Mesendoderm (in vitro differentiated cells): Measurements from ENCODE around the gene ERBIN.
"Not testable (repeated sequence)": the region's sequence is repeated elsewhere in the genome, so short reads cannot be mapped to it uniquely, and the experiment has no call there.

Experiments used
- DNase-seq: peaks from one replicate; pipeline ENCODE4 v3.0.0; 2013
- H2AK5ac ChIP-seq: 2 replicates; pipeline ENCODE4 v1.6.1; 2013; ENCODE audit warnings: low read length, inconsistent platforms
- H2BK120ac ChIP-seq: 2 replicates; pipeline ENCODE4 v1.6.1; 2013; ENCODE audit warnings: low read depth, mild to moderate bottlenecking, low read length, moderate library complexity, mixed read lengths
- H2BK15ac ChIP-seq: replicated peaks from 2 replicates; pipeline ENCODE4 v1.6.1; 2013; ENCODE audit warnings: low read depth, mild to moderate bottlenecking, moderate library complexity
- H2BK5ac ChIP-seq: 2 replicates; pipeline ENCODE4 v1.6.1; 2013; ENCODE audit warnings: low read length, inconsistent platforms
- H3K18ac ChIP-seq: 2 replicates; pipeline ENCODE4 v1.6.1; 2013; ENCODE audit warnings: mild to moderate bottlenecking, low read length, mixed read lengths
- H3K23ac ChIP-seq: one replicate; pipeline ENCODE4 v1.6.1; 2013; ENCODE audit warnings: low read length
- H3K27ac ChIP-seq: 2 replicates; pipeline ENCODE4 v1.5.1; 2013; ENCODE audit warnings: low read depth, mild to moderate bottlenecking, inconsistent platforms, low read length, moderate library complexity
- H3K27me3 ChIP-seq: 2 replicates; pipeline ENCODE4 v1.6.1; 2013; ENCODE audit warnings: low read length, control low read depth, mild to moderate bottlenecking, inconsistent platforms; ENCODE audit not compliant: insufficient read depth, poor library complexity
- H3K36me3 ChIP-seq: 2 replicates; pipeline ENCODE4 v1.6.1; 2013; ENCODE audit warnings: low read length, inconsistent platforms; ENCODE audit not compliant: control insufficient read depth, insufficient read depth
- H3K4ac ChIP-seq: one replicate; pipeline ENCODE4 v1.6.1; 2013; ENCODE audit warnings: low read depth, mild to moderate bottlenecking, low read length, moderate library complexity
- H3K4me1 ChIP-seq: 2 replicates; pipeline ENCODE4 v1.6.1; 2013; ENCODE audit warnings: low read depth, low read length, inconsistent platforms; ENCODE audit not compliant: control insufficient read depth
- H3K4me2 ChIP-seq: 2 replicates; pipeline ENCODE4 v1.6.1; 2013; ENCODE audit warnings: low read length
- H3K4me3 ChIP-seq: 2 replicates; pipeline ENCODE4 v1.5.1; 2013; ENCODE audit warnings: mild to moderate bottlenecking, low read length
- H3K56ac ChIP-seq: one replicate; pipeline ENCODE4 v1.6.1; 2013; ENCODE audit warnings: low read length
- H3K79me1 ChIP-seq: 2 replicates; pipeline ENCODE4 v1.6.1; 2013; ENCODE audit warnings: low read length, inconsistent platforms
- H3K79me2 ChIP-seq: 2 replicates; pipeline ENCODE4 v1.6.1; 2013; ENCODE audit warnings: mild to moderate bottlenecking, low read length; ENCODE audit not compliant: control insufficient read depth, insufficient read depth
- H3K9ac ChIP-seq: 2 replicates; pipeline ENCODE4 v1.6.1; 2013; ENCODE audit warnings: low read length, inconsistent platforms
- H4K5ac ChIP-seq: one replicate; pipeline ENCODE4 v1.6.1; 2013; ENCODE audit warnings: low read length
- H4K8ac ChIP-seq: one replicate; pipeline ENCODE4 v1.6.1; 2013; ENCODE audit warnings: low read depth, mild to moderate bottlenecking, control low read depth, low read length, moderate library complexity
- whole genome bisulfite sequencing: extraction: QIAGEN DNeasy Blood & Tissue Kit; methylation state at CpG from one replicate; pipeline ENCODE4 v1.1.7; 2013; ENCODE audit warnings: low lambda C conversion rate, missing lambda C conversion rate; ENCODE audit not compliant: insufficient coverage; ENCODE audit errors: extremely low coverage; 5-methylcytosine and 5-hydroxymethylcytosine counted together

ERBIN gene

GRCh38 chr5:65912311-65912710 lies 14.1 kb upstream of the ERBIN start:
- WGBS: no CpG with 5 or more reads among the region's 3 CpGs
- Histone ChIP-seq H3K9ac (no peak overlapping the region), H2BK120ac (no peak overlapping the region), H3K23ac (no peak overlapping the region), H3K36me3 (no peaks in the 10 kb centered on the region), H4K8ac (no peak overlapping the region), H2AK5ac (no peak overlapping the region), H3K4ac (no peak overlapping the region), H3K56ac (no peak overlapping the region), H3K4me3 (no peak overlapping the region), H2BK15ac (no peak overlapping the region), H3K27ac (no peak overlapping the region), H3K79me2 (no peaks in the 10 kb centered on the region), H3K4me1 (no peaks in the 10 kb centered on the region), H3K4me2 (no peak overlapping the region), H2BK5ac (no peak overlapping the region), H4K5ac (no peak overlapping the region), H3K18ac (no peak overlapping the region), H3K79me1 (no peaks in the 10 kb centered on the region), H3K27me3 (no peaks in the 10 kb centered on the region)
- no peak for DNase-seq

- Histone ChIP-seq H4K8ac (no peak overlapping the region), H2AK5ac (no peak overlapping the region), H3K4ac (no peak overlapping the region), H3K23ac (no peak overlapping the region), H3K4me1 (no peaks in the 10 kb centered on the region), H3K79me2 (no peaks in the 10 kb centered on the region), H3K9ac (no peak overlapping the region), H3K27ac (no peak overlapping the region), H3K36me3 (no peaks in the 10 kb centered on the region), H4K5ac (no peak overlapping the region), H2BK120ac (no peak overlapping the region), H3K56ac (no peak overlapping the region), H3K79me1 (no peaks in the 10 kb centered on the region), H2BK5ac (no peak overlapping the region), H3K4me3 (no peak overlapping the region), H3K27me3 (no peaks in the 10 kb centered on the region), H3K4me2 (no peak overlapping the region), H2BK15ac (no peak overlapping the region), H3K18ac (no peak overlapping the region)
- DNase-seq: no peak
- no CpG with 5 or more reads among the region's 3 CpGs for WGBS
Measured at GRCh38 chr5:65913519-65913918, 12.9 kb upstream of the ERBIN start.

- DNase-seq: no peak
- no peaks in the 10 kb centered on the region for H3K27me3 ChIP-seq
- H4K8ac ChIP-seq: no peak overlapping the region
- H3K36me3 ChIP-seq: no peaks in the 10 kb centered on the region
- H3K4me1 ChIP-seq: no peaks in the 10 kb centered on the region
- H3K4me2 ChIP-seq: no peak overlapping the region
- H4K5ac ChIP-seq: no peak overlapping the region
- no peak overlapping the region for H2BK120ac ChIP-seq
- H3K23ac ChIP-seq: no peak overlapping the region
- H3K79me1 ChIP-seq: no peaks in the 10 kb centered on the region
- no peak overlapping the region for H2BK5ac ChIP-seq
- H2AK5ac ChIP-seq: no peak overlapping the region
- no peak overlapping the region for H3K27ac ChIP-seq
- H3K4me3 ChIP-seq: no peak overlapping the region
- no peak overlapping the region for H3K9ac ChIP-seq
- no peak overlapping the region for H3K18ac ChIP-seq
- H3K79me2 ChIP-seq: no peaks in the 10 kb centered on the region
- no CpG with 5 or more reads among the region's 3 CpGs for WGBS
- H2BK15ac ChIP-seq: no peak overlapping the region
- H3K4ac ChIP-seq: no peak overlapping the region
- no peak overlapping the region for H3K56ac ChIP-seq
Measured at GRCh38 chr5:65914641-65915196, 11.7 kb upstream of the ERBIN start.

- not testable (repeated sequence) for H2BK15ac ChIP-seq, H3K9ac ChIP-seq, H3K56ac ChIP-seq, H2BK5ac ChIP-seq, H3K36me3 ChIP-seq, H2BK120ac ChIP-seq, H3K79me1 ChIP-seq, H4K5ac ChIP-seq, DNase-seq, H3K27ac ChIP-seq, H3K4me1 ChIP-seq, H3K79me2 ChIP-seq, H3K4me3 ChIP-seq, H3K18ac ChIP-seq, H3K4ac ChIP-seq, H3K4me2 ChIP-seq, H2AK5ac ChIP-seq, H3K27me3 ChIP-seq, H3K23ac ChIP-seq, H4K8ac ChIP-seq
- WGBS: no CpG with 5 or more reads among the region's 6 CpGs
Measured at GRCh38 chr5:65915661-65916060, 10.7 kb upstream of the ERBIN start.

- Histone ChIP-seq H3K79me1 (no peaks in the 10 kb centered on the region), H4K5ac (no peak overlapping the region), H3K79me2 (no peaks in the 10 kb centered on the region), H2BK5ac (no peak overlapping the region), H3K36me3 (no peaks in the 10 kb centered on the region), H3K9ac (no peak overlapping the region), H4K8ac (no peak overlapping the region), H2BK15ac (no peak overlapping the region), H3K27me3 (no peaks in the 10 kb centered on the region), H3K56ac (no peak overlapping the region), H2AK5ac (no peak overlapping the region), H3K27ac (no peak overlapping the region), H3K18ac (no peak overlapping the region), H3K4me3 (no peak overlapping the region), H3K23ac (no peak overlapping the region), H2BK120ac (no peak overlapping the region), H3K4me1 (no peaks in the 10 kb centered on the region), H3K4me2 (no peak overlapping the region), H3K4ac (no peak overlapping the region)
- no peak for DNase-seq
- WGBS: no CpG with 5 or more reads among the region's 3 CpGs
Measured at GRCh38 chr5:65916066-65916465, 10.3 kb upstream of the ERBIN start.

- no peaks in the 10 kb centered on the region for H3K27me3 ChIP-seq
- H4K8ac ChIP-seq: no peak overlapping the region
- no peak overlapping the region for H3K23ac ChIP-seq
- no peaks in the 10 kb centered on the region for H3K79me1 ChIP-seq
- H2AK5ac ChIP-seq: no peak overlapping the region
- no peak overlapping the region for H3K27ac ChIP-seq
- no peak overlapping the region for H3K4me2 ChIP-seq
- H4K5ac ChIP-seq: no peak overlapping the region
- no peaks in the 10 kb centered on the region for H3K36me3 ChIP-seq
- no peak overlapping the region for H3K56ac ChIP-seq
- H3K79me2 ChIP-seq: no peaks in the 10 kb centered on the region
- no peak overlapping the region for H2BK120ac ChIP-seq
- no peak for DNase-seq
- no peak overlapping the region for H3K4ac ChIP-seq
- H2BK15ac ChIP-seq: no peak overlapping the region
- H3K18ac ChIP-seq: no peak overlapping the region
- H3K4me1 ChIP-seq: no peaks in the 10 kb centered on the region
- no CpG with 5 or more reads among the region's 1 CpG for WGBS
- no peak overlapping the region for H2BK5ac ChIP-seq
- H3K9ac ChIP-seq: no peak overlapping the region
- no peak overlapping the region for H3K4me3 ChIP-seq
Measured at GRCh38 chr5:65916636-65917035, 9.7 kb upstream of the ERBIN start.
